ENCODE measurements around the gene ZMYM5.
A peak's percentile ranks its signal among the peaks of the same experiment; 100 is the strongest.

ZMYM5 gene

DNA sequence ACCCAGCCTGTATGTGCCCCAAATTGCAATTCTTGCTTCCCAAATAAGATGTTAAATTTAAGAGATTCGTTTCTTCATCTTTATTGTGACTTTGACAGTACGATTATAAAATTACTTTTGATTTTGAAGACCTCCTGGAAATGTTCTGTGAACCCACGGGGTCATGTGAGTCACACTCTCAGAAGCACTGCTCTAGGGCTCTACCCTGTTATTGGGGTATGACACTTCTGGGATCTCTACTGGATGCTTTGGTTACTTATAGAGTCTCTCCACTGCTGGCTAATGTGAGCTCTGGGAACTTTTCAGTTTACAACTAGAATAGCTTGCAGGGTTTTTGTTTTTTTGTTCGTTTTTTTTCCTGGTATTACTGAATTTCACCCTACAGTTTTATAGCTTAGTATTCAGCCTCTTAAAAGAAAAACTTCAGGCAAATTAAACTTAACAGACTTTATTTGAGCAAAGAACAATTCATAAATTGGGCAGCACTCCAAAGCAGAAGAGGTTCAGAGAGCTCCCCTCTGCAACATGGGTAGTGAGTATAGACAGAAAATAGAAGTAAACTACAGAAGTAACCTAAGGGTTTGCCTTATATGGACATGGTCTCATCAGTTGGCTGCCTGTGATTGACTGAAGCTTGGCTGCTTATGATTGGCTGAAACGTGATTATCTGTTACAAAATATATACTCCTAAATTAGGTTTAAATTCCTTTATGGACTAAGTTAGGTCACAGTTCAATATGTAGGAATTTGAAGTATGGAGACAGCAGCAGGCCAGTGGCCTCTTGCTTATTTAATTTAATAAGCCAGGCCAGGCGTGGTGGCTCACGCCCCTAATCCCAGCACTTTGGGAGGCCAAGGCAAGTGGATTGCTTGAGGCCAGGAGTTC lies 52.2 kb downstream of the ZMYM5 start:
- Histone ChIP-seq H4K8ac (ENCODE audit: low read depth, low read length) (no peak overlapping the region), H3K4me2 (ENCODE audit: low read length) (no peak overlapping the region), H3K4me3 (ENCODE audit: low read depth, low read length) (no peak overlapping the region), H3K18ac (ENCODE audit: low read length) (no peak overlapping the region), H3K79me1 (ENCODE audit: low read length) (no peaks in the 10 kb centered on the region), H2AFZ (ENCODE audit: insufficient read depth, low read length, poor library complexity) (no peak overlapping the region), H2BK5ac (ENCODE audit: low read depth, low read length, poor library complexity) (no peak overlapping the region), H3K36me3 (ENCODE audit: control insufficient read depth in 1 of 2, insufficient read depth in 2 of 2, low read length in 2 of 2) (peaks cover 2 to 3% of the 10 kb centered on the region in 2 experiments), H3K23ac (ENCODE audit: low read length) (no peak overlapping the region), H2AK5ac (ENCODE audit: low read length) (no peak overlapping the region), H3K27me3 (ENCODE audit: insufficient read depth, low read length) (no peaks in the 10 kb centered on the region), H3K79me2 (ENCODE audit: control insufficient read depth, insufficient read depth, low read length, poor library complexity) (no peaks in the 10 kb centered on the region), H2BK120ac (ENCODE audit: insufficient read depth, low read length, poor library complexity) (no peak overlapping the region), H3K9ac (ENCODE audit: low read length) (no peak overlapping the region), H3K9me3 (ENCODE audit: insufficient read depth, low read depth, low read length) (no peaks in the 10 kb centered on the region), H4K12ac (ENCODE audit: low read depth, low read length) (no peak overlapping the region), H4K91ac (ENCODE audit: low read depth, low read length) (no peak overlapping the region), H2BK12ac (ENCODE audit: low read length) (no peak overlapping the region), H3K14ac (ENCODE audit: low read length) (no peak overlapping the region), H3K4ac (ENCODE audit: low read depth, low read length) (no peak overlapping the region), H3K4me1 (ENCODE audit: control insufficient read depth in 1 of 2, insufficient read depth in 2 of 2, low read length in 2 of 2) (no peaks in the 10 kb centered on the region), H3K27ac (ENCODE audit: low read depth, low read length) (no peak overlapping the region)
- WGBS (ENCODE audit: extremely low coverage, insufficient coverage, insufficient read length) = no CpG with 5 or more reads among the region's 7 CpGs
- DNase-seq = peak; percentile 49 to 71

DNA sequence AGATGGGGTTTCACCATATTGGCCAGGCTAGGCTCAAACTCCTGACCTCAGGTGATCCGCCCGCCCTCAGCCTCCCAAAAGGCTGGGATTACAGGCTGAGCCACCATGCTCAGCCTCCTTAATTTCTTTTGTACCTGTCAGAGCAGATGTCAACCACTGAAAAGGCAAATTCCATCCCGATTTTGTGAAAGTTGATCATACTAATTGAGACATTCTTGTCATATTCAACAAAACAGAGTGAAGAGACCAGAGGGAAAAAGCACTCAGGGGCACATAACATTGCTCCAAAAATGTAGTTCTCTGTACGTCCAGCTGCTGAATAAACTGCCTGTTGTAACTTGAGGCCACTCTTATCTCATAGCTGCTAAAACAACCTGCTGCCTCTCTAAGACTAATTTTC lies 53.3 kb downstream of the ZMYM5 start:
- Histone ChIP-seq H3K9me3 (ENCODE audit: insufficient read depth, low read depth, low read length) (no peaks in the 10 kb centered on the region), H2AFZ (ENCODE audit: insufficient read depth, low read length, poor library complexity) (no peak overlapping the region), H3K23ac (ENCODE audit: low read length) (no peak overlapping the region), H3K4ac (ENCODE audit: low read depth, low read length) (no peak overlapping the region), H4K8ac (ENCODE audit: low read depth, low read length) (no peak overlapping the region), H3K27ac (ENCODE audit: low read depth, low read length) (no peak overlapping the region), H2BK5ac (ENCODE audit: low read depth, low read length, poor library complexity) (no peak overlapping the region), H3K4me1 (ENCODE audit: control insufficient read depth in 1 of 2, insufficient read depth in 2 of 2, low read length in 2 of 2) (no peaks in the 10 kb centered on the region), H3K4me2 (ENCODE audit: low read length) (no peak overlapping the region), H3K27me3 (ENCODE audit: insufficient read depth, low read length) (no peaks in the 10 kb centered on the region), H3K79me2 (ENCODE audit: control insufficient read depth, insufficient read depth, low read length, poor library complexity) (no peaks in the 10 kb centered on the region), H3K9ac (ENCODE audit: low read length) (no peak overlapping the region), H3K18ac (ENCODE audit: low read length) (no peak overlapping the region), H3K36me3 (ENCODE audit: control insufficient read depth in 1 of 2, insufficient read depth in 2 of 2, low read length in 2 of 2) (peaks cover 2 to 3% of the 10 kb centered on the region in 2 experiments), H3K14ac (ENCODE audit: low read length) (no peak overlapping the region), H2BK120ac (ENCODE audit: insufficient read depth, low read length, poor library complexity) (no peak overlapping the region), H4K91ac (ENCODE audit: low read depth, low read length) (no peak overlapping the region), H3K4me3 (ENCODE audit: low read depth, low read length) (no peak overlapping the region), H2BK12ac (ENCODE audit: low read length) (no peak overlapping the region), H3K79me1 (ENCODE audit: low read length) (no peaks in the 10 kb centered on the region), H4K12ac (ENCODE audit: low read depth, low read length) (no peak overlapping the region), H2AK5ac (ENCODE audit: low read length) (no peak overlapping the region)
- WGBS (ENCODE audit: extremely low coverage, insufficient coverage, insufficient read length) = no CpG with 5 or more reads among the region's 4 CpGs
- peak; percentile 91 to 98 for DNase-seq

DNA sequence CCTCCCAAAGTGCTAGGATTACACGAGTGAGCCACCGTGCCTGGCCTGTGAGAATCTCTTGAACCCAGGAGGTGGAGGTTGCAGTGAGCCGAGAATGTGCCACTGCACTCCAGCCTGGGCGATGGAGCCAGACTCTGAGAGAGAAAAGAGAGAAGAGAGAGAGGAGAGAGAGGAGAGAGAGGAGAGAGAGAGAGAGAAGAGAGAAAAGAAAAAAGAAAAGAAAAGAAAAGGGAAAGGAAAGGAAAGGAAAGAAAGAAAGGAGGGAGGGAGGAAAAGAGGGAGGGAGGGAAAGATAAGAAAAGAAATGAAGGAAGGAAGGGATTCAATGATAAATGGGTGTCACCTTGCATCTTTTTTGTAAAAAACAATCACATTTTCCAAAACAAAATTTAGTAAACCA lies 57.7 kb downstream of the ZMYM5 start:
- no CpG with 5 or more reads among the region's 4 CpGs for WGBS (ENCODE audit: extremely low coverage, insufficient coverage, insufficient read length)
- Histone ChIP-seq H2AK5ac (ENCODE audit: low read length) (no peak overlapping the region), H4K8ac (ENCODE audit: low read depth, low read length) (no peak overlapping the region), H3K4ac (ENCODE audit: low read depth, low read length) (no peak overlapping the region), H3K4me3 (ENCODE audit: low read depth, low read length) (no peak overlapping the region), H4K12ac (ENCODE audit: low read depth, low read length) (no peak overlapping the region), H2BK12ac (ENCODE audit: low read length) (no peak overlapping the region), H3K27me3 (ENCODE audit: insufficient read depth, low read length) (no peaks in the 10 kb centered on the region), H3K4me1 (ENCODE audit: control insufficient read depth in 1 of 2, insufficient read depth in 2 of 2, low read length in 2 of 2) (no peaks in the 10 kb centered on the region), H2BK120ac (ENCODE audit: insufficient read depth, low read length, poor library complexity) (no peak overlapping the region), H3K36me3 (ENCODE audit: control insufficient read depth in 1 of 2, insufficient read depth in 2 of 2, low read length in 2 of 2) (peaks cover 0 to 2% of the 10 kb centered on the region in 2 experiments), H3K27ac (ENCODE audit: low read depth, low read length) (no peak overlapping the region), H3K23ac (ENCODE audit: low read length) (no peak overlapping the region), H3K4me2 (ENCODE audit: low read length) (no peak overlapping the region), H3K79me1 (ENCODE audit: low read length) (no peaks in the 10 kb centered on the region), H3K79me2 (ENCODE audit: control insufficient read depth, insufficient read depth, low read length, poor library complexity) (no peaks in the 10 kb centered on the region), H3K14ac (ENCODE audit: low read length) (no peak overlapping the region), H2AFZ (ENCODE audit: insufficient read depth, low read length, poor library complexity) (no peak overlapping the region), H4K91ac (ENCODE audit: low read depth, low read length) (no peak overlapping the region), H3K18ac (ENCODE audit: low read length) (no peak overlapping the region), H2BK5ac (ENCODE audit: low read depth, low read length, poor library complexity) (no peak overlapping the region), H3K9me3 (ENCODE audit: insufficient read depth, low read depth, low read length) (no peaks in the 10 kb centered on the region), H3K9ac (ENCODE audit: low read length) (no peak overlapping the region)
- DNase-seq = no peak

DNA sequence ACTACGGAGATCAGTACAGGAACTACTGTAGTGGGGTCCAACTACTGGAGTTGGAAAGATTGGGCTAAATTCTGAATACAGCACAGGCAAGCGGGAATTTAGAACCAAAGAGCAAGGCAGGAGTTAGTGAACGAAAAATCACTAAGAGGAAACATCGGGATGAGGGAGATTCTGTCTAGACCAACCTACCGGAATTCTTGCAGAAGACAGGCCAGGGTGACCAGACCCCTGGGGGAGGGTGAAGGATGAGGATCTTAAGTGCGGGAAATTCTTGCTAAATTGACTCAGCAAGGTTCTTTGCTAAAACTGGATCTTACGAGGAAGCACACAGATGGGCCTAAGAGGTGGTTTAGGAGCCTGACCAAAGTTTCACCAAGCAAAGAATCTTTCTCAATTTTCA lies 67.5 kb downstream of the ZMYM5 start:
- H3K23ac ChIP-seq (ENCODE audit: low read length) = no peak overlapping the region
- H3K27me3 ChIP-seq (ENCODE audit: insufficient read depth, low read length) = no peaks in the 10 kb centered on the region
- no peak overlapping the region for H4K8ac ChIP-seq (ENCODE audit: low read depth, low read length)
- no CpG with 5 or more reads among the region's 7 CpGs for WGBS (ENCODE audit: extremely low coverage, insufficient coverage, insufficient read length)
- no peak overlapping the region for H3K4ac ChIP-seq (ENCODE audit: low read depth, low read length)
- peaks cover 23% of the 10 kb centered on the region for H3K79me1 ChIP-seq (ENCODE audit: low read length)
- H3K9me3 ChIP-seq (ENCODE audit: insufficient read depth, low read depth, low read length) = no peaks in the 10 kb centered on the region
- no peak overlapping the region for H3K4me2 ChIP-seq (ENCODE audit: low read length)
- no peak overlapping the region for H2BK12ac ChIP-seq (ENCODE audit: low read length)
- no peaks in the 10 kb centered on the region for H3K36me3 ChIP-seq (ENCODE audit: control insufficient read depth in 1 of 2, insufficient read depth in 2 of 2, low read length in 2 of 2)
- H4K91ac ChIP-seq (ENCODE audit: low read depth, low read length) = peak overlapping the region; percentile 2
- peaks cover 3% of the 10 kb centered on the region for H3K79me2 ChIP-seq (ENCODE audit: control insufficient read depth, insufficient read depth, low read length, poor library complexity)
- no peak overlapping the region for H3K14ac ChIP-seq (ENCODE audit: low read length)
- peak overlapping the region; percentile 42 for H2BK5ac ChIP-seq (ENCODE audit: low read depth, low read length, poor library complexity)
- H2BK120ac ChIP-seq (ENCODE audit: insufficient read depth, low read length, poor library complexity) = peak overlapping the region; percentile 26
- no peak overlapping the region for H3K9ac ChIP-seq (ENCODE audit: low read length)
- H2AFZ ChIP-seq (ENCODE audit: insufficient read depth, low read length, poor library complexity) = no peak overlapping the region
- H3K4me3 ChIP-seq (ENCODE audit: low read depth, low read length) = no peak overlapping the region
- H3K27ac ChIP-seq (ENCODE audit: low read depth, low read length) = peak overlapping the region; percentile 91
- H2AK5ac ChIP-seq (ENCODE audit: low read length) = no peak overlapping the region
- no peak overlapping the region for H3K18ac ChIP-seq (ENCODE audit: low read length)
- DNase-seq = peak; percentile 78 to 86
- H4K12ac ChIP-seq (ENCODE audit: low read depth, low read length) = no peak overlapping the region
- H3K4me1 ChIP-seq (ENCODE audit: control insufficient read depth in 1 of 2, insufficient read depth in 2 of 2, low read length in 2 of 2) = peaks cover 8 to 9% of the 10 kb centered on the region in 2 experiments
